Prostate gland (tissue), 2 donors: Measurements from ENCODE around the gene USP26. TPM values are rescaled to one million over a fixed set of nuclear protein-coding genes. Genes with fewer than 3 reads are reported as not detected.
A peak's percentile ranks its signal among the peaks of the same experiment; 100 is the strongest.

ENCODE experiments used
- DNase-seq: peaks from one replicate; pipeline ENCODE4 v3.0.0-alpha.2; 2019; ENCODE audit warnings: low spot score
- H3K27ac ChIP-seq, 2 donors: fragments of 200-600 bp; sonication (generic); 2 replicates each; pipeline ENCODE4 v1.5.1; 2017 to 2019
- H3K27me3 ChIP-seq: fragments of 200-600 bp; sonication (generic); replicated peaks from 2 replicates; pipeline ENCODE4 v1.5.1; 2019; ENCODE audit not compliant: insufficient read depth
- H3K36me3 ChIP-seq, 2 donors: fragments of 200-600 bp; sonication (generic); 1 replicate in 1 of 2; 2 replicates in 1 of 2; pipeline versions ENCODE4 v1.5.1 to v1.8.1; 2017 to 2019
- H3K4me1 ChIP-seq: fragments of 200-600 bp; sonication (generic); replicated peaks from 2 replicates; pipeline ENCODE4 v1.5.1; 2019
- H3K4me3 ChIP-seq, 2 donors: fragments of 200-600 bp; sonication (generic); 2 replicates each; pipeline ENCODE4 v1.5.1; 2017 to 2019
- H3K9me3 ChIP-seq: fragments of 200-600 bp; sonication (generic); 2 replicates; pipeline ENCODE4 v1.5.1; 2017
- CTCF ChIP-seq, 4 experiments: fragments of 200-600 bp in 2 of 4; fragments of 450-650 bp in 2 of 4; sonication (generic) in 2 of 4; IDR thresholded peaks; 1 replicate in 3 of 4; 2 replicates in 1 of 4; pipeline ENCODE4 v1.5.1; 2016 to 2019; ENCODE audit warnings: antibody characterized with exemption in 4 of 4, mild to moderate bottlenecking in 2 of 4, moderate library complexity in 2 of 4
- POLR2A ChIP-seq: fragments of 450-650 bp; IDR thresholded peaks from one replicate; pipeline ENCODE4 v1.6.1; 2016; ENCODE audit warnings: antibody characterized with exemption, mild to moderate bottlenecking
- POLR2AphosphoS5 ChIP-seq: sonication (generic); formaldehyde crosslinking; IDR thresholded peaks from one replicate; pipeline ENCODE4 v1.6.1; 2017; ENCODE audit warnings: antibody characterized with exemption
- WGBS: methylation state at CpG from one replicate; pipeline ENCODE4 v1.1.5; 2018; 5-methylcytosine and 5-hydroxymethylcytosine counted together
- intact Hi-C: fragments of 100-400 bp; cut with DNase I; formaldehyde crosslinking; loops from one replicate; pipeline ENCODE4 v1.14.2; 2022
- total RNA-seq, 2 donors: library from RNA; depleted of rRNA; stranded (reverse); fragments of >200 nt; gene quantifications; one replicate each; pipeline ENCODE4 v1.1.0, GENCODE V29; 2016

Gene USP26
- total RNA-seq, 2 donors from 2014 or later, result 4.5 TPM; not detected in 1

GRCh38 chrX:133033010-133033409 lies 63.9 kb downstream of the USP26 start:
- TF ChIP-seq CTCF (IDR thresholded peaks at IDR 0.05) (no peak), POLR2A (no peak), POLR2AphosphoS5 (no peak)
- 63% methylated on average over 5 of the region's 5 CpGs for WGBS
- no peak for DNase-seq
- Histone ChIP-seq H3K4me1 (no peaks in the 10 kb centered on the region), H3K27ac (no peak overlapping the region), H3K27me3 (no peaks in the 10 kb centered on the region), H3K36me3 (no peaks in the 10 kb centered on the region), H3K4me3 (no peak overlapping the region), H3K9me3 (no peaks in the 10 kb centered on the region)
- intact Hi-C loops, result no loop called here

GRCh38 chrX:133018229-133018628 lies 78.7 kb downstream of the USP26 start:
- 89% methylated on average over 3 of the region's 3 CpGs for WGBS
- intact Hi-C loops, result no loop called here
- H3K4me3 ChIP-seq, result no peak overlapping the region
- no peak for DNase-seq
- no peaks in the 10 kb centered on the region for H3K9me3 ChIP-seq
- no peaks in the 10 kb centered on the region for H3K27me3 ChIP-seq
- H3K27ac ChIP-seq, result no peak overlapping the region
- TF ChIP-seq POLR2A, result no peak
- no peak for TF ChIP-seq POLR2AphosphoS5
- no peak for TF ChIP-seq CTCF (IDR thresholded peaks at IDR 0.05)
- no peaks in the 10 kb centered on the region for H3K36me3 ChIP-seq
- H3K4me1 ChIP-seq, result no peaks in the 10 kb centered on the region

GRCh38 chrX:133007458-133007857 lies 89.5 kb downstream of the USP26 start:
- Histone ChIP-seq H3K4me1 (no peaks in the 10 kb centered on the region), H3K27ac (no peak overlapping the region), H3K4me3 (no peak overlapping the region), H3K36me3 (no peaks in the 10 kb centered on the region), H3K27me3 (no peaks in the 10 kb centered on the region), H3K9me3 (no peaks in the 10 kb centered on the region)
- no peak for TF ChIP-seq POLR2AphosphoS5
- no peak for TF ChIP-seq CTCF (IDR thresholded peaks at IDR 0.05)
- no peak for TF ChIP-seq POLR2A
- no peak for DNase-seq
- intact Hi-C loops, result no loop called here
- WGBS, result 88% methylated on average over 3 of the region's 3 CpGs

- H3K9me3 ChIP-seq, result no peaks in the 10 kb centered on the region
- H3K36me3 ChIP-seq, result no peaks in the 10 kb centered on the region
- H3K27me3 ChIP-seq, result no peaks in the 10 kb centered on the region
- DNase-seq, result no peak
- intact Hi-C loops, result no loop called here
- TF ChIP-seq CTCF (IDR thresholded peaks at IDR 0.05) (no peak), POLR2A (no peak), POLR2AphosphoS5 (no peak)
- WGBS, result 80% methylated on average over 1 of the region's 1 CpG
- no peak overlapping the region for H3K4me3 ChIP-seq
- H3K4me1 ChIP-seq, result no peaks in the 10 kb centered on the region
- H3K27ac ChIP-seq, result no peak overlapping the region
Measured at GRCh38 chrX:133005616-133006015, 91.3 kb downstream of the USP26 start.

DNA sequence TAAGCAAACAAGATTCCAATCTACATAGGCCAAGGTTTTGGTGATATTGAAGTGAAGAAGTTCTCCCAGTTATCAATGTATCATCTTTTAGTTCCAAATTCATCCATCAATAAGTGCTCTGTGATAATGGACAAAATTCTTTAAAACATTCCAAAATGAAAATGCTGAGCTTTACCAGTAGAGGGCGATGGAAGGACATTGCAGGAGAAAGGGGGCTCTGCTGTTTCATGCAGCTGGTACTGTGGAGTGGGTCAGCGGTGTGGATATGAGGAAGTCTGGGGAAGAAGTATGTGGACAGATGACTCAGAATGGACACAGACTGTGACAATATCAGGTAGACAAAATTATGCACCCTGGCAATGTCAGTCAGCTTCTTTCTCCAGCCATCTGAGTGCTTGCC lies 91.9 kb downstream of the USP26 start:
- no peak for DNase-seq
- H3K9me3 ChIP-seq, result no peaks in the 10 kb centered on the region
- H3K4me3 ChIP-seq, result no peak overlapping the region
- WGBS, result 18% methylated on average over 2 of the region's 2 CpGs
- H3K27me3 ChIP-seq, result no peaks in the 10 kb centered on the region
- H3K4me1 ChIP-seq, result no peaks in the 10 kb centered on the region
- intact Hi-C loops, result no loop called here
- TF ChIP-seq CTCF (IDR thresholded peaks at IDR 0.05) (peak in 3 of 4 experiments; percentile 16 to 22 (median 21)), POLR2AphosphoS5 (no peak), POLR2A (no peak)
- H3K36me3 ChIP-seq, result no peaks in the 10 kb centered on the region
- no peak overlapping the region for H3K27ac ChIP-seq
